Uterus (tissue), 4 donors: ENCODE measurements around the gene SPRYD4. TPM values are rescaled to one million over a fixed set of nuclear protein-coding genes. Genes with fewer than 3 reads are reported as not detected.
A peak's percentile ranks its signal among the peaks of the same experiment; 100 is the strongest.

Source experiments
- DNase-seq, 2 donors: peaks; one replicate each; pipeline ENCODE4 v3.0.0-alpha.2; 2019 to 2020
- H3K27ac ChIP-seq, 2 donors: fragments of 200-600 bp; sonication (generic); 1 replicate in 1 of 2; 2 replicates in 1 of 2; pipeline ENCODE4 v1.5.1; 2016 to 2018
- H3K27me3 ChIP-seq, 2 donors: fragments of 200-600 bp; sonication (generic); one replicate each; pipeline ENCODE4 v1.5.1; 2018 to 2019; ENCODE audit warnings: control low read depth in 1 of 2
- H3K36me3 ChIP-seq, 2 donors: fragments of 200-600 bp; sonication (generic); one replicate each; pipeline ENCODE4 v1.5.1; 2019; ENCODE audit warnings: control low read depth in 1 of 2
- H3K4me1 ChIP-seq, 2 donors: fragments of 200-600 bp; sonication (generic); one replicate each; pipeline ENCODE4 v1.5.1; 2018 to 2019; ENCODE audit warnings: control low read depth in 1 of 2
- H3K4me3 ChIP-seq, 2 donors: fragments of 200-600 bp; sonication (generic); 1 replicate in 1 of 2; 2 replicates in 1 of 2; pipeline ENCODE4 v1.5.1; 2018 to 2019; ENCODE audit warnings: mild to moderate bottlenecking in 1 of 2
- H3K9me3 ChIP-seq, 2 donors: fragments of 200-600 bp; sonication (generic); one replicate each; pipeline ENCODE4 v1.5.1; 2019; ENCODE audit warnings: control low read depth in 1 of 2
- POLR2A ChIP-seq, 2 donors: fragments of 450-650 bp; IDR thresholded peaks; one replicate each; pipeline ENCODE4 v1.6.1; 2016; ENCODE audit warnings: antibody characterized with exemption in 2 of 2, mild to moderate bottlenecking in 1 of 2, moderate library complexity in 1 of 2
- intact Hi-C: fragments of 100-400 bp; cut with DNase I; formaldehyde crosslinking; loops from one replicate; pipeline ENCODE4 v1.15.1; 2023; ENCODE audit warnings: low total_unique reads
- total RNA-seq, 4 donors: library from RNA; depleted of rRNA in 3 of 4; stranded (reverse); fragments of >200 nt in 3 of 4; gene quantifications; one replicate each; pipeline versions ENCODE4 v1.1.0 to v1.2.4, GENCODE V29; 2014 to 2023
- TF ChIP-seq, protein P1 (sequence below), 4 experiments: fragments of 200-600 bp in 2 of 4; fragments of 450-650 bp in 2 of 4; sonication (generic) in 2 of 4; IDR thresholded peaks; one replicate each; pipeline ENCODE4 v1.5.1; 2016 to 2019; ENCODE audit warnings: antibody characterized with exemption in 4 of 4, mild to moderate bottlenecking in 2 of 4, moderate library complexity in 1 of 4
- donor health status: DM: yes; HTN: yes; CAD: no.

Gene SPRYD4
- total RNA-seq, 4 donors from 2014 or later: 2.4 to 4.4 (median 3.0) TPM

DNA sequence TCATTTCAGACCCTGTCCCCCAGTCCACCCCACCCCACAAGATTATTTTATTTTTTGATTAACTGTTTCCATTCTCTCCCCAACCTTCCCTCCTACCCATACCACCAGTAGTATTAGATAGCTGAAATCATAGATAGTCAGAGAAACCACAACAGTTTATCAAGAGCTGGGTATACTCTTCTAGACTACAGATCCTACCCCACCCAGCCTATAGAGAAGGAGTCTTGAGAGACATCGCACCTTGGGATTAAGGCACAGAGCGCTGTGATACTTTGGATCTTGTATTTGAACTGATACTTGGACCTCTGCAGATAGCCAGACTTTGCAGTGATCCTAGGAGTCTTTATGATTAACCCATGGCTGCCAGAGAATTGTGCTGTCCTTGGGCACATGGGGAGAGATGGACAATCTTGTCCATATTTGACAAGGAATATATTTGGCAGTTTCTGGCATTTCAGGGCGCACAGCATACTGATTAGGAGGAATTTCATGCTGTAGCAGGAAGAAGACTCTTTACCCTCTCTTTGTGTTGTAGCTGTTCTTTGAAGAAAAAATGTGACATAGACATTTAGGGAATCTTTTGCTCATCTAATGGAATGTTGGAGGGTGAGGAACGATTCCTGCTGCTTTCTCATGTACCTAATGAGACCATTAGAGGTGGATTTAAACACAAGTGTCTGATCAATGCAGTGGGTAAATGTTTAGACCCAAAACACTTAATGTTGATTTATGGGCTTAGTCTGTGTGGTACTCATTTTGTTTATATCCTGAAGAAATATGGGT lies 54.2 kb downstream of the SPRYD4 start:
- TF ChIP-seq, protein P1, sequence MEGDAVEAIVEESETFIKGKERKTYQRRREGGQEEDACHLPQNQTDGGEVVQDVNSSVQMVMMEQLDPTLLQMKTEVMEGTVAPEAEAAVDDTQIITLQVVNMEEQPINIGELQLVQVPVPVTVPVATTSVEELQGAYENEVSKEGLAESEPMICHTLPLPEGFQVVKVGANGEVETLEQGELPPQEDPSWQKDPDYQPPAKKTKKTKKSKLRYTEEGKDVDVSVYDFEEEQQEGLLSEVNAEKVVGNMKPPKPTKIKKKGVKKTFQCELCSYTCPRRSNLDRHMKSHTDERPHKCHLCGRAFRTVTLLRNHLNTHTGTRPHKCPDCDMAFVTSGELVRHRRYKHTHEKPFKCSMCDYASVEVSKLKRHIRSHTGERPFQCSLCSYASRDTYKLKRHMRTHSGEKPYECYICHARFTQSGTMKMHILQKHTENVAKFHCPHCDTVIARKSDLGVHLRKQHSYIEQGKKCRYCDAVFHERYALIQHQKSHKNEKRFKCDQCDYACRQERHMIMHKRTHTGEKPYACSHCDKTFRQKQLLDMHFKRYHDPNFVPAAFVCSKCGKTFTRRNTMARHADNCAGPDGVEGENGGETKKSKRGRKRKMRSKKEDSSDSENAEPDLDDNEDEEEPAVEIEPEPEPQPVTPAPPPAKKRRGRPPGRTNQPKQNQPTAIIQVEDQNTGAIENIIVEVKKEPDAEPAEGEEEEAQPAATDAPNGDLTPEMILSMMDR (IDR thresholded peaks at IDR 0.05): no peak
- TF ChIP-seq POLR2A (IDR thresholded peaks at IDR 0.05): no peak
- DNase-seq: no peak
- H3K27ac ChIP-seq: peak overlapping the region; percentile 88 to 99
- intact Hi-C loops: no loop called here
- H3K36me3 ChIP-seq: no peaks in the 10 kb centered on the region
- H3K4me3 ChIP-seq: peak overlapping the region; percentile 48 to 82
- no peaks in the 10 kb centered on the region for H3K27me3 ChIP-seq
- no peaks in the 10 kb centered on the region for H3K9me3 ChIP-seq
- peaks cover 5 to 6% of the 10 kb centered on the region in 2 donors for H3K4me1 ChIP-seq

DNA sequence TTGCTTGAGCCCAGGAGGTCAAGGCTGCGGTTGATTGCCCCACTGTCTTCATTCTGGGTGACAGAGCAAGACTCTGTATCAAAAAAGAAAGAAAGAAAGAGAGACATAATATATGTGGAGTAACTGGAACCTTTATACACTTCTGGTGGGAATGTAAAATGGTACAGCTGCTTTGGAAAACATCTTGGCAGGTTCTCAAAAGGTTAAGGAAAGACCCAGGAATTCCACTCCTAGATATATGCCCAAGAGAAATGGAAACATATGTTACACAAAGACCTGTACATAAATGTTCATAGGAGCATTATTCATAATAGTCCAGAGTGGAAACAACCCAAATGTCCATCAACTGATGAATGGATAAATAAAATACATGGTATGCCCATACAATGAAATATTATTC lies 60.5 kb downstream of the SPRYD4 start:
- Histone ChIP-seq H3K36me3 (no peaks in the 10 kb centered on the region), H3K4me1 (peaks cover 5% of the 10 kb centered on the region in 2 donors), H3K4me3 (no peak overlapping the region), H3K27me3 (no peaks in the 10 kb centered on the region), H3K9me3 (no peaks in the 10 kb centered on the region), H3K27ac (no peak overlapping the region)
- no peak for DNase-seq
- intact Hi-C loops: no loop called here
- no peak for TF ChIP-seq POLR2A (IDR thresholded peaks at IDR 0.05)
- TF ChIP-seq, protein P1 (IDR thresholded peaks at IDR 0.05): no peak

Other genes starting within 250 kb of the SPRYD4 start
- gene RNF41, start 246.7 kb upstream of the SPRYD4 start, total RNA-seq: 10 to 100 TPM; 40.3 to 84.8 (median 58.0) TPM
- gene NABP2, start 244.2 kb upstream of the SPRYD4 start, total RNA-seq: 10 to 100 TPM in 2 of 4 donors, 1 to 10 TPM in 2; 5.0 to 28.4 (median 12.2) TPM
- 1 to 10 TPM in 1 of 4 donors, under 1 TPM in 2, not detected in 1; 0.29 to 1.8 (median 0.52) TPM for gene SLC39A5, start 238.5 kb upstream of the SPRYD4 start, total RNA-seq
- 10 to 100 TPM in 2 of 4 donors, 1 to 10 TPM in 1, under 1 TPM in 1; 0.88 to 35.4 (median 15.5) TPM for gene ANKRD52, start 210.2 kb upstream of the SPRYD4 start, total RNA-seq
- 10 to 100 TPM in 3 of 4 donors, 1 to 10 TPM in 1; 2.1 to 28.9 (median 15.2) TPM for gene COQ10A, start 201.6 kb upstream of the SPRYD4 start, total RNA-seq
- gene CS, start 168.2 kb upstream of the SPRYD4 start, total RNA-seq: 100 to 1,000 TPM in 1 of 4 donors, 10 to 100 TPM in 3; 40.0 to 157 (median 72.8) TPM
- 10 to 100 TPM; 33.5 to 83.5 (median 67.3) TPM for gene CNPY2, start 152.6 kb upstream of the SPRYD4 start, total RNA-seq
- gene PAN2, start 134.6 kb upstream of the SPRYD4 start, total RNA-seq: 100 to 1,000 TPM in 1 of 4 donors, 10 to 100 TPM in 3; 33.2 to 104 (median 50.6) TPM
- under 1 TPM in 1 of 4 donors, not detected in 3; 0.97 TPM for gene IL23A, start 129.7 kb upstream of the SPRYD4 start, total RNA-seq
- 100 to 1,000 TPM in 2 of 4 donors, 10 to 100 TPM in 2; 63.2 to 173 (median 122) TPM for gene STAT2, start 108.5 kb upstream of the SPRYD4 start, total RNA-seq
- not detected for gene APOF, start 105.7 kb upstream of the SPRYD4 start, total RNA-seq
- 10 to 100 TPM in 1 of 4 donors, 1 to 10 TPM in 3; 2.1 to 19.4 (median 5.6) TPM for gene TIMELESS, start 19.2 kb upstream of the SPRYD4 start, total RNA-seq
- gene MIP, start 13.9 kb upstream of the SPRYD4 start, total RNA-seq: not detected
- 1 to 10 TPM in 2 of 4 donors, under 1 TPM in 1, not detected in 1; 0.29 to 5.9 (median 1.1) TPM for gene GLS2, start 19.6 kb downstream of the SPRYD4 start, total RNA-seq
- 100 to 1,000 TPM in 1 of 4 donors, 10 to 100 TPM in 3; 28.6 to 107 (median 33.0) TPM for gene RBMS2, start 53.2 kb downstream of the SPRYD4 start, total RNA-seq
- 100 to 1,000 TPM in 1 of 4 donors, 10 to 100 TPM in 3; 25.1 to 136 (median 28.9) TPM for gene BAZ2A, start 161.7 kb downstream of the SPRYD4 start, total RNA-seq
- gene ATP5F1B, start 177.4 kb downstream of the SPRYD4 start, total RNA-seq: 100 to 1,000 TPM; 166 to 279 (median 244) TPM
- gene PTGES3, start 219.7 kb downstream of the SPRYD4 start, total RNA-seq: 100 to 1,000 TPM in 3 of 4 donors, 10 to 100 TPM in 1; 80.7 to 236 (median 141) TPM